ENCODE measurements around the gene PTPN3. TPM values are rescaled to one million over a fixed set of nuclear protein-coding genes. Genes with fewer than 3 reads are reported as not detected.

The PTPN3 gene
- polyA plus RNA-seq, 1 donor (not counting 4 experiments of a cell fraction or from before 2014, with no cell fraction given): 19.9 TPM

- no peaks in the 10 kb centered on the region for H3K27me3 ChIP-seq (ENCODE audit: control insufficient read depth, extremely low read depth, insufficient read depth, low read length)
- dilution Hi-C loops (cut with MboI; ENCODE audit: extremely low pct_ligation_motif_present, low sequenced_read_pairs): no loop called here
- H3K4me2 ChIP-seq (ENCODE audit: control insufficient read depth, extremely low read depth, insufficient read depth, low read depth, low read length): no peak overlapping the region
- FAIRE-seq (no peak), DNase-seq (ENCODE audit: low read depth, low spot score) (no peak)
- H3K27ac ChIP-seq (ENCODE audit: control insufficient read depth, insufficient read depth, low read length): no peak overlapping the region
- H2AFZ ChIP-seq (ENCODE audit: control insufficient read depth, low read length): no peak overlapping the region
- H3K9ac ChIP-seq (ENCODE audit: control insufficient read depth, extremely low read depth, insufficient read depth, low read length): no peak overlapping the region
- TF ChIP-seq CTCF (optimal IDR thresholded peaks at IDR 0.05 in 1 of 3, IDR thresholded peaks at IDR 0.05 in 1 of 3, conservative IDR thresholded peaks at IDR 0.05 in 1 of 3; ENCODE audit: extremely low read depth in 1 of 3, insufficient read depth in 2 of 3, low read length in 3 of 3): no peak
- no peak for TF ChIP-seq EZH2 (IDR thresholded peaks at IDR 0.05; ENCODE audit: low read length)
- peaks cover 17 to 35% of the 10 kb centered on the region in 2 experiments for H3K36me3 ChIP-seq (ENCODE audit: control insufficient read depth in 2 of 2, extremely low read depth in 1 of 2, insufficient read depth in 2 of 2, low read length in 2 of 2)
- no peaks in the 10 kb centered on the region for H4K20me1 ChIP-seq (ENCODE audit: control insufficient read depth, extremely low read depth, insufficient read depth, low read length)
- H3K4me1 ChIP-seq (ENCODE audit: control insufficient read depth, extremely low read depth, insufficient read depth, low read length): peaks cover 34% of the 10 kb centered on the region
- no peaks in the 10 kb centered on the region for H3K9me1 ChIP-seq (ENCODE audit: control insufficient read depth, extremely low read depth, insufficient read depth, low read length)
- H3K79me2 ChIP-seq (ENCODE audit: control insufficient read depth, insufficient read depth, low read length): peaks cover 45% of the 10 kb centered on the region
- H3K4me3 ChIP-seq (ENCODE audit: control insufficient read depth in 2 of 3, extremely low read depth in 1 of 3, insufficient read depth in 2 of 3, low read depth in 1 of 3, low read length in 3 of 3): no peak overlapping the region
- no peaks in the 10 kb centered on the region for H3K9me3 ChIP-seq (ENCODE audit: control insufficient read depth, low read depth, low read length)
These were observed 37.5 kb downstream of the PTPN3 start for GRCh38 chr9:109460576-109460975.

- Histone ChIP-seq H4K20me1 (ENCODE audit: control insufficient read depth, extremely low read depth, insufficient read depth, low read length) (no peaks in the 10 kb centered on the region), H3K4me2 (ENCODE audit: control insufficient read depth, extremely low read depth, insufficient read depth, low read depth, low read length) (no peak overlapping the region), H2AFZ (ENCODE audit: control insufficient read depth, low read length) (no peak overlapping the region), H3K79me2 (ENCODE audit: control insufficient read depth, insufficient read depth, low read length) (peaks cover 36% of the 10 kb centered on the region), H3K4me1 (ENCODE audit: control insufficient read depth, extremely low read depth, insufficient read depth, low read length) (peaks cover 30% of the 10 kb centered on the region), H3K36me3 (ENCODE audit: control insufficient read depth in 2 of 2, extremely low read depth in 1 of 2, insufficient read depth in 2 of 2, low read length in 2 of 2) (peaks cover 17 to 38% of the 10 kb centered on the region in 2 experiments), H3K4me3 (ENCODE audit: control insufficient read depth in 2 of 3, extremely low read depth in 1 of 3, insufficient read depth in 2 of 3, low read depth in 1 of 3, low read length in 3 of 3) (no peak overlapping the region), H3K9me3 (ENCODE audit: control insufficient read depth, low read depth, low read length) (no peaks in the 10 kb centered on the region), H3K27me3 (ENCODE audit: control insufficient read depth, extremely low read depth, insufficient read depth, low read length) (no peaks in the 10 kb centered on the region), H3K9me1 (ENCODE audit: control insufficient read depth, extremely low read depth, insufficient read depth, low read length) (no peaks in the 10 kb centered on the region), H3K27ac (ENCODE audit: control insufficient read depth, insufficient read depth, low read length) (no peak overlapping the region), H3K9ac (ENCODE audit: control insufficient read depth, extremely low read depth, insufficient read depth, low read length) (no peak overlapping the region)
- FAIRE-seq: no peak
- DNase-seq (ENCODE audit: low read depth, low spot score): no peak
- no peak for TF ChIP-seq CTCF (optimal IDR thresholded peaks at IDR 0.05 in 1 of 3, IDR thresholded peaks at IDR 0.05 in 1 of 3, conservative IDR thresholded peaks at IDR 0.05 in 1 of 3; ENCODE audit: extremely low read depth in 1 of 3, insufficient read depth in 2 of 3, low read length in 3 of 3)
- no peak for TF ChIP-seq EZH2 (IDR thresholded peaks at IDR 0.05; ENCODE audit: low read length)
- dilution Hi-C loops (cut with MboI; ENCODE audit: extremely low pct_ligation_motif_present, low sequenced_read_pairs): no loop called here
These were observed 38.7 kb downstream of the PTPN3 start for GRCh38 chr9:109459423-109459822.
